Endothelial cell of umbilical vein (primary cell): ENCODE data around the gene VASN. TPM values are rescaled to one million over a fixed set of nuclear protein-coding genes. Genes with fewer than 3 reads are reported as not detected.

Source experiments
- BruUV-seq: library from RNA; stranded (reverse); fragments of 400-500 nt; replicated peaks from 2 replicates; lab custom pipeline; 2021; lab: Mats Ljungman, UMichigan
- CTCF ChIA-PET: fragments of 300-600, 350-600 bp; sonication (Branson Sonifier 250); formaldehyde crosslinking; loops from one replicate; lab custom pipeline; 2021; ENCODE audit warnings: antibody characterized with exemption, inconsistent platforms; lab: Charles Lee
- POLR2A ChIA-PET: fragments of 300-600, 350-600 bp; sonication (Branson Sonifier 250); formaldehyde crosslinking; loops from one replicate; lab custom pipeline; 2021; ENCODE audit warnings: antibody characterized with exemption, inconsistent platforms; lab: Charles Lee
- DNase-seq: peaks from one replicate; pipeline ENCODE4 v3.0.0-alpha.2; 2011; ENCODE audit warnings: low read depth, low spot score
- FAIRE-seq: peaks from 2 replicates; lab custom pipeline; 2011; peaks lifted over from hg19 to GRCh38; lab: Jason Lieb, UNC
- H2AFZ ChIP-seq: 2 replicates; pipeline ENCODE4 v1.6.0; 2012; ENCODE audit warnings: low read depth, low read length, control low read depth, inconsistent platforms
- H3K27ac ChIP-seq: 2 replicates; pipeline ENCODE4 v1.5.1; 2011; ENCODE audit warnings: low read depth, mild to moderate bottlenecking, control low read depth, low read length, moderate library complexity; ENCODE audit not compliant: insufficient read depth
- H3K27me3 ChIP-seq, 2 experiments: 2 replicates each; pipeline versions ENCODE4 v1.6.0 to v1.6.1; 2011; ENCODE audit warnings: low read length in 2 of 2, mixed read lengths in 1 of 2; ENCODE audit not compliant: control insufficient read depth in 2 of 2, insufficient read depth in 2 of 2
- H3K36me3 ChIP-seq, 2 experiments: 2 replicates in 1 of 2; 3 replicates in 1 of 2; pipeline ENCODE4 v1.5.1; 2011; ENCODE audit warnings: low read length in 2 of 2, mild to moderate bottlenecking in 1 of 2, moderate library complexity in 1 of 2; ENCODE audit not compliant: control insufficient read depth in 2 of 2, insufficient read depth in 2 of 2; ENCODE audit errors: extremely low read depth in 1 of 2
- H3K4me1 ChIP-seq: 3 replicates; pipeline ENCODE4 v1.5.1; 2011; ENCODE audit warnings: mild to moderate bottlenecking, low read length; ENCODE audit not compliant: control insufficient read depth, insufficient read depth; ENCODE audit errors: extremely low read depth
- H3K4me2 ChIP-seq: 2 replicates; pipeline ENCODE4 v1.6.1; 2011; ENCODE audit warnings: low read length, control low read depth, mixed read lengths; ENCODE audit not compliant: insufficient read depth
- H3K4me3 ChIP-seq, 3 experiments: fragments of 200-600 bp in 1 of 3; sonication (generic), shearing (Covaris generic) in 1 of 3; replicated peaks in 1 of 3; 2 replicates each; pipeline ENCODE4 v1.5.1; 2011 to 2016; ENCODE audit warnings: control low read depth in 3 of 3, low read length in 3 of 3, mild to moderate bottlenecking in 2 of 3, inconsistent platforms in 1 of 3, low read depth in 1 of 3, moderate library complexity in 1 of 3; ENCODE audit not compliant: insufficient read depth in 1 of 3
- H3K79me2 ChIP-seq: 2 replicates; pipeline ENCODE4 v1.6.0; 2012; ENCODE audit warnings: low read length, inconsistent platforms; ENCODE audit not compliant: control insufficient read depth, insufficient read depth
- H3K9ac ChIP-seq: replicated peaks from 2 replicates; pipeline ENCODE3; 2011; ENCODE audit warnings: low read length, control low read depth; ENCODE audit not compliant: insufficient read depth; ENCODE audit errors: extremely low read depth
- H3K9me1 ChIP-seq: replicated peaks from 3 replicates; pipeline ENCODE4 v1.6.0; 2011; ENCODE audit warnings: mild to moderate bottlenecking, low read length; ENCODE audit not compliant: control insufficient read depth, insufficient read depth; ENCODE audit errors: extremely low read depth
- H3K9me3 ChIP-seq: replicated peaks from 2 replicates; pipeline ENCODE4 v1.5.1; 2012; ENCODE audit warnings: low read length, inconsistent platforms; ENCODE audit not compliant: control insufficient read depth, insufficient read depth
- H4K20me1 ChIP-seq: replicated peaks from 2 replicates; pipeline ENCODE3; 2011; ENCODE audit warnings: mild to moderate bottlenecking, low read length; ENCODE audit not compliant: control insufficient read depth, insufficient read depth; ENCODE audit errors: extremely low read depth
- EZH2 ChIP-seq: IDR thresholded peaks from 2 replicates; pipeline ENCODE4 v1.6.1; 2012; ENCODE audit warnings: borderline replicate concordance, low read depth, mild to moderate bottlenecking, moderate library complexity, low read length, inconsistent platforms; ENCODE audit not compliant: severe bottlenecking
- FOS ChIP-seq: IDR thresholded peaks from 2 replicates; pipeline ENCODE4 v1.6.1; 2011; ENCODE audit warnings: mild to moderate bottlenecking, low read length, moderate library complexity, borderline replicate concordance; ENCODE audit not compliant: insufficient read depth
- GATA2 ChIP-seq: IDR thresholded peaks from 2 replicates; pipeline ENCODE4 v1.7.0; 2011; ENCODE audit warnings: low read depth, mild to moderate bottlenecking, moderate library complexity, mixed read lengths, low read length; ENCODE audit not compliant: insufficient read length, insufficient read depth
- JUN ChIP-seq: IDR thresholded peaks from 2 replicates; pipeline ENCODE4 v1.6.1; 2011; ENCODE audit warnings: borderline replicate concordance, low read depth; ENCODE audit not compliant: insufficient read length, insufficient read depth
- MYC ChIP-seq: IDR thresholded peaks from one replicate; pipeline ENCODE4 v1.6.1; 2011; ENCODE audit warnings: mild to moderate bottlenecking, low read depth, low read length
- POLR2A ChIP-seq: IDR thresholded peaks from 2 replicates; pipeline ENCODE4 v1.6.1; 2012; ENCODE audit warnings: low read depth, mild to moderate bottlenecking, control low read depth, low read length
- POLR2AphosphoS5 ChIP-seq: IDR thresholded peaks from 2 replicates; pipeline ENCODE4 v1.6.1; 2012; ENCODE audit warnings: low read depth, mild to moderate bottlenecking, control low read depth, low read length, moderate library complexity; ENCODE audit not compliant: insufficient read depth
- dilution Hi-C: fragments of 300-500 bp; cut with MboI; formaldehyde crosslinking; loops from one replicate; pipeline ENCODE4 v1.15.0; 2019; ENCODE audit warnings: low sequenced_read_pairs; ENCODE audit not compliant: extremely low pct_ligation_motif_present
- intact Hi-C: fragments of 100-400 bp; cut with micrococcal nuclease; formaldehyde crosslinking; loops from one replicate; pipeline ENCODE4 v1.10.0; 2022
- polyA plus RNA-seq, 4 experiments: library from polyadenylated mRNA; depleted of rRNA in 3 of 4; stranded (reverse) in 3 of 4; unstranded in 1 of 4; fragments of >200 nt; gene quantifications; 2 replicates each; pipeline versions ENCODE4 v1.2.1 to v1.2.3, GENCODE V29; 2011 to 2012; ENCODE audit warnings: missing spikeins in 1 of 4
- total RNA-seq: library from RNA; stranded (reverse); gene quantifications from 2 replicates; pipeline ENCODE4 v1.2.3, GENCODE V29; 2021
- TF ChIP-seq, protein P1 (sequence below): IDR thresholded peaks from 2 replicates; pipeline ENCODE4 v1.6.1; 2011; ENCODE audit not compliant: insufficient read depth, insufficient read length
- TF ChIP-seq, protein P2 (sequence below), 2 donors: IDR thresholded peaks; 1 replicate in 1 of 2; 2 replicates in 1 of 2; pipeline ENCODE4 v1.5.1; 2011; ENCODE audit warnings: low read length in 2 of 2, mild to moderate bottlenecking in 2 of 2, moderate library complexity in 2 of 2, control low read depth in 1 of 2, inconsistent platforms in 1 of 2, low read depth in 1 of 2; ENCODE audit not compliant: insufficient read depth in 1 of 2; ENCODE audit errors: extremely low read depth in 1 of 2

The VASN gene
- total and polyA plus RNA-seq, 2 donors (not counting 3 experiments of a cell fraction or from before 2014, with no cell fraction given), result 0.41 to 0.42 TPM

DNA sequence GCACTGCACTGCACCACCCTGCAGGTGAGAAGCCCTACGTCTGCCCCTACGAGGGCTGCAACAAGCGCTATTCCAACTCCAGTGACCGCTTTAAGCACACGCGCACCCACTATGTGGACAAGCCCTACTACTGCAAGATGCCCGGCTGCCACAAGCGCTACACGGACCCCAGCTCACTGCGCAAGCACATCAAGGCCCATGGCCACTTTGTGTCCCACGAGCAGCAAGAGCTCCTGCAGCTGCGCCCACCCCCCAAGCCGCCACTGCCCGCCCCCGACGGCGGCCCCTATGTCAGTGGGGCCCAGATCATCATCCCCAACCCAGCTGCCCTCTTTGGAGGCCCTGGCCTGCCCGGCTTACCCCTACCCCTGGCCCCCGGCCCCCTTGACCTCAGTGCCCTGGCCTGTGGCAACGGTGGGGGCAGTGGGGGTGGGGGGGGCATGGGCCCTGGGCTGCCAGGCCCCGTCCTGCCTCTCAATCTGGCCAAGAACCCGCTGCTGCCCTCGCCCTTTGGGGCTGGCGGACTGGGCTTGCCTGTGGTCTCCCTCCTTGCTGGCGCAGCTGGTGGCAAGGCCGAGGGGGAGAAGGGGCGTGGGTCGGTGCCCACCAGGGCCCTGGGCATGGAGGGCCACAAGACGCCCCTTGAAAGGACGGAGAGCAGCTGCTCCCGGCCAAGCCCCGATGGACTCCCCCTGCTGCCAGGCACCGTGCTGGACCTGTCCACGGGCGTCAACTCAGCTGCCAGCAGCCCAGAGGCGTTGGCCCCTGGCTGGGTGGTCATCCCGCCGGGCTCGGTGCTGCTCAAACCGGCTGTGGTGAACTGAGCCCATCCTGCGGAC, 34.7 kb upstream of the VASN start:
- no peak for TF ChIP-seq POLR2A
- no peak for TF ChIP-seq POLR2AphosphoS5
- TF ChIP-seq FOS, result no peak
- TF ChIP-seq JUN, result no peak
- ChIA-PET CTCF (no interaction called here), POLR2A (no interaction called here)
- no TSS peak for BruUV-seq
- H3K4me1 ChIP-seq, result no peaks in the 10 kb centered on the region
- FAIRE-seq (no peak), DNase-seq (no peak)
- H3K27ac ChIP-seq, result no peak overlapping the region
- H4K20me1 ChIP-seq, result no peaks in the 10 kb centered on the region
- H3K9me1 ChIP-seq, result no peaks in the 10 kb centered on the region
- no peak overlapping the region for H3K4me2 ChIP-seq
- no peak overlapping the region for H3K9ac ChIP-seq
- H3K36me3 ChIP-seq, result peaks cover 3 to 21% of the 10 kb centered on the region in 2 experiments
- no peak overlapping the region for H2AFZ ChIP-seq
- no peaks in the 10 kb centered on the region for H3K27me3 ChIP-seq
- dilution Hi-C loops (no loop called here), intact Hi-C loops (no loop called here)
- no peaks in the 10 kb centered on the region for H3K9me3 ChIP-seq
- H3K79me2 ChIP-seq, result no peaks in the 10 kb centered on the region
- H3K4me3 ChIP-seq, result no peak overlapping the region

- DNase-seq, result no peak
These were observed 34.0 kb upstream of the VASN start for GRCh38 chr16:4337540-4338088.

More at GRCh38 chr16:4337540-4338088, 34.0 kb upstream of the VASN start:
- dilution Hi-C loops, result no loop called here
- no peak overlapping the region for H3K27ac ChIP-seq
- H3K27me3 ChIP-seq, result no peaks in the 10 kb centered on the region
- no peak overlapping the region for H3K9ac ChIP-seq
- H3K9me3 ChIP-seq, result no peaks in the 10 kb centered on the region
- ChIA-PET POLR2A (no interaction called here), CTCF (interaction anchor here (1.1 to 4.2 kb wide), 3 partner anchors 49 to 84 kb away, joined by 3 to 29 read pairs (median 4); no protein-coding TSS in a partner anchor)
- H3K9me1 ChIP-seq, result no peaks in the 10 kb centered on the region
- TF ChIP-seq, protein P1, sequence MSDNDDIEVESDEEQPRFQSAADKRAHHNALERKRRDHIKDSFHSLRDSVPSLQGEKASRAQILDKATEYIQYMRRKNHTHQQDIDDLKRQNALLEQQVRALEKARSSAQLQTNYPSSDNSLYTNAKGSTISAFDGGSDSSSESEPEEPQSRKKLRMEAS, result no peak
- TF ChIP-seq FOS (no peak), POLR2AphosphoS5 (no peak), MYC (no peak), GATA2 (no peak), JUN (no peak), EZH2 (no peak), POLR2A (no peak)
- TF ChIP-seq, protein P2, sequence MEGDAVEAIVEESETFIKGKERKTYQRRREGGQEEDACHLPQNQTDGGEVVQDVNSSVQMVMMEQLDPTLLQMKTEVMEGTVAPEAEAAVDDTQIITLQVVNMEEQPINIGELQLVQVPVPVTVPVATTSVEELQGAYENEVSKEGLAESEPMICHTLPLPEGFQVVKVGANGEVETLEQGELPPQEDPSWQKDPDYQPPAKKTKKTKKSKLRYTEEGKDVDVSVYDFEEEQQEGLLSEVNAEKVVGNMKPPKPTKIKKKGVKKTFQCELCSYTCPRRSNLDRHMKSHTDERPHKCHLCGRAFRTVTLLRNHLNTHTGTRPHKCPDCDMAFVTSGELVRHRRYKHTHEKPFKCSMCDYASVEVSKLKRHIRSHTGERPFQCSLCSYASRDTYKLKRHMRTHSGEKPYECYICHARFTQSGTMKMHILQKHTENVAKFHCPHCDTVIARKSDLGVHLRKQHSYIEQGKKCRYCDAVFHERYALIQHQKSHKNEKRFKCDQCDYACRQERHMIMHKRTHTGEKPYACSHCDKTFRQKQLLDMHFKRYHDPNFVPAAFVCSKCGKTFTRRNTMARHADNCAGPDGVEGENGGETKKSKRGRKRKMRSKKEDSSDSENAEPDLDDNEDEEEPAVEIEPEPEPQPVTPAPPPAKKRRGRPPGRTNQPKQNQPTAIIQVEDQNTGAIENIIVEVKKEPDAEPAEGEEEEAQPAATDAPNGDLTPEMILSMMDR (IDR thresholded peaks at IDR 0.05; ENCODE audit: extremely low read depth in 1 of 2, insufficient read depth in 1 of 2, low read depth in 1 of 2, low read length in 2 of 2), result no peak
- no peak for FAIRE-seq
- no peak overlapping the region for H3K4me2 ChIP-seq
- H3K4me1 ChIP-seq, result no peaks in the 10 kb centered on the region
- TSS peak; percentile 15 for BruUV-seq
- intact Hi-C loops, result no loop called here
- no peaks in the 10 kb centered on the region for H3K79me2 ChIP-seq
- H3K36me3 ChIP-seq, result peaks cover 3 to 20% of the 10 kb centered on the region in 2 experiments
- no peaks in the 10 kb centered on the region for H4K20me1 ChIP-seq
- no peak overlapping the region for H3K4me3 ChIP-seq
- H2AFZ ChIP-seq, result no peak overlapping the region
